ENCODE measurements around the gene FOXO4.
A peak's percentile ranks its signal among the peaks of the same experiment; 100 is the strongest.

The FOXO4 gene

GRCh38 chrX:71082822-71083221, 12.8 kb upstream of the FOXO4 start:
- no peak overlapping the region for H3K27ac Mint-ChIP-seq
- H3K4me3 Mint-ChIP-seq = no peak overlapping the region
- H3K27me3 Mint-ChIP-seq = no peaks in the 10 kb centered on the region
- DNase-seq (ENCODE audit: low spot score in 2 of 2) = no peak
- no peaks in the 10 kb centered on the region for H3K4me1 Mint-ChIP-seq
- no peaks in the 10 kb centered on the region for H3K9me3 Mint-ChIP-seq
- ATAC-seq (ENCODE audit: low read depth) = no peak
- H3K36me3 Mint-ChIP-seq = no peaks in the 10 kb centered on the region

GRCh38 chrX:71085900-71086299, 9.8 kb upstream of the FOXO4 start:
- DNase-seq (ENCODE audit: low spot score in 2 of 2) (no peak), ATAC-seq (ENCODE audit: low read depth) (no peak)
- Mint-ChIP-seq H3K27me3 (no peaks in the 10 kb centered on the region), H3K9me3 (no peaks in the 10 kb centered on the region), H3K4me3 (no peak overlapping the region), H3K36me3 (no peaks in the 10 kb centered on the region), H3K4me1 (no peaks in the 10 kb centered on the region), H3K27ac (no peak overlapping the region)

- DNase-seq (ENCODE audit: low spot score in 2 of 2) = no peak
- H3K27ac Mint-ChIP-seq = no peak overlapping the region
- H3K4me3 Mint-ChIP-seq = no peak overlapping the region
- no peaks in the 10 kb centered on the region for H3K36me3 Mint-ChIP-seq
- no peaks in the 10 kb centered on the region for H3K27me3 Mint-ChIP-seq
- H3K9me3 Mint-ChIP-seq = no peaks in the 10 kb centered on the region
- H3K4me1 Mint-ChIP-seq = peaks cover 6% of the 10 kb centered on the region
- no peak for ATAC-seq (ENCODE audit: low read depth)
Observed at GRCh38 chrX:71091263-71091662, 4.4 kb upstream of the FOXO4 start.

GRCh38 chrX:71095033-71095432, 618 bp upstream of the FOXO4 start:
- no peaks in the 10 kb centered on the region for H3K36me3 Mint-ChIP-seq
- peaks cover 13% of the 10 kb centered on the region for H3K4me1 Mint-ChIP-seq
- DNase-seq (ENCODE audit: low spot score in 2 of 2) = no peak
- peak overlapping the region; percentile 96 for H3K4me3 Mint-ChIP-seq
- no peaks in the 10 kb centered on the region for H3K9me3 Mint-ChIP-seq
- no peak for ATAC-seq (ENCODE audit: low read depth)
- H3K27ac Mint-ChIP-seq = peak overlapping the region; percentile 97
- H3K27me3 Mint-ChIP-seq = no peaks in the 10 kb centered on the region

GRCh38 chrX:71095981-71096759, 519 bp downstream of the FOXO4 start:
- Mint-ChIP-seq H3K27ac (peak overlapping the region; percentile 97), H3K27me3 (no peaks in the 10 kb centered on the region), H3K36me3 (no peaks in the 10 kb centered on the region), H3K9me3 (no peaks in the 10 kb centered on the region), H3K4me3 (peak overlapping the region; percentile 96), H3K4me1 (peaks cover 13% of the 10 kb centered on the region)
- ATAC-seq (ENCODE audit: low read depth) (peak; percentile 41), DNase-seq (ENCODE audit: low spot score in 2 of 2) (no peak)

GRCh38 chrX:71096760-71097032, 1.0 kb downstream of the FOXO4 start:
- H3K27ac Mint-ChIP-seq = no peak overlapping the region
- H3K4me3 Mint-ChIP-seq = peak overlapping the region; percentile 96
- ATAC-seq (ENCODE audit: low read depth) (no peak), DNase-seq (ENCODE audit: low spot score in 2 of 2) (no peak)
- peaks cover 18% of the 10 kb centered on the region for H3K4me1 Mint-ChIP-seq
- no peaks in the 10 kb centered on the region for H3K27me3 Mint-ChIP-seq
- no peaks in the 10 kb centered on the region for H3K9me3 Mint-ChIP-seq
- no peaks in the 10 kb centered on the region for H3K36me3 Mint-ChIP-seq

GRCh38 chrX:71098302-71098701, 2.7 kb downstream of the FOXO4 start:
- ATAC-seq (ENCODE audit: low read depth) = peak; percentile 64
- Mint-ChIP-seq H3K4me1 (peaks cover 26% of the 10 kb centered on the region), H3K36me3 (no peaks in the 10 kb centered on the region), H3K27me3 (no peaks in the 10 kb centered on the region), H3K4me3 (no peak overlapping the region), H3K9me3 (no peaks in the 10 kb centered on the region), H3K27ac (peak overlapping the region; percentile 12)
- peak; percentile 62 to 65 for DNase-seq (ENCODE audit: low spot score in 2 of 2)

GRCh38 chrX:71098951-71099506, 3.4 kb downstream of the FOXO4 start:
- H3K4me3 Mint-ChIP-seq = no peak overlapping the region
- DNase-seq (ENCODE audit: low spot score in 2 of 2) (no peak), ATAC-seq (ENCODE audit: low read depth) (no peak)
- H3K9me3 Mint-ChIP-seq = no peaks in the 10 kb centered on the region
- no peaks in the 10 kb centered on the region for H3K36me3 Mint-ChIP-seq
- peaks cover 31% of the 10 kb centered on the region for H3K4me1 Mint-ChIP-seq
- peak overlapping the region; percentile 36 for H3K27ac Mint-ChIP-seq
- H3K27me3 Mint-ChIP-seq = no peaks in the 10 kb centered on the region

GRCh38 chrX:71099736-71100135, 4.1 kb downstream of the FOXO4 start:
- DNase-seq (ENCODE audit: low spot score in 2 of 2) = no peak
- Mint-ChIP-seq H3K27me3 (no peaks in the 10 kb centered on the region), H3K4me1 (peaks cover 38% of the 10 kb centered on the region), H3K9me3 (no peaks in the 10 kb centered on the region), H3K27ac (peak overlapping the region; percentile 36), H3K4me3 (no peak overlapping the region), H3K36me3 (no peaks in the 10 kb centered on the region)
- ATAC-seq (ENCODE audit: low read depth) = no peak

- no peak for DNase-seq (ENCODE audit: low spot score in 2 of 2)
- H3K27ac Mint-ChIP-seq = peak overlapping the region; percentile 79
- H3K36me3 Mint-ChIP-seq = peaks cover 2% of the 10 kb centered on the region
- H3K9me3 Mint-ChIP-seq = no peaks in the 10 kb centered on the region
- H3K4me3 Mint-ChIP-seq = no peak overlapping the region
- H3K27me3 Mint-ChIP-seq = no peaks in the 10 kb centered on the region
- ATAC-seq (ENCODE audit: low read depth) = no peak
- peaks cover 36% of the 10 kb centered on the region for H3K4me1 Mint-ChIP-seq
Observed at GRCh38 chrX:71100581-71101505, 5.2 kb downstream of the FOXO4 start.

GRCh38 chrX:71102292-71102691, 6.6 kb downstream of the FOXO4 start:
- Mint-ChIP-seq H3K9me3 (no peaks in the 10 kb centered on the region), H3K4me3 (peak overlapping the region; percentile 62), H3K36me3 (peaks cover 6% of the 10 kb centered on the region), H3K4me1 (peaks cover 44% of the 10 kb centered on the region), H3K27ac (peak overlapping the region; percentile 92), H3K27me3 (no peaks in the 10 kb centered on the region)
- no peak for ATAC-seq (ENCODE audit: low read depth)
- DNase-seq (ENCODE audit: low spot score in 2 of 2) = no peak

- Mint-ChIP-seq H3K27me3 (no peaks in the 10 kb centered on the region), H3K4me1 (peaks cover 51% of the 10 kb centered on the region), H3K9me3 (no peaks in the 10 kb centered on the region), H3K4me3 (peak overlapping the region; percentile 62), H3K27ac (peak overlapping the region; percentile 92), H3K36me3 (peaks cover 12% of the 10 kb centered on the region)
- peak; percentile 56 for ATAC-seq (ENCODE audit: low read depth)
- no peak for DNase-seq (ENCODE audit: low spot score in 2 of 2)
Observed at GRCh38 chrX:71103110-71103983, 7.7 kb downstream of the FOXO4 start.

GRCh38 chrX:71105628-71106027, 10.0 kb downstream of the FOXO4 start:
- H3K36me3 Mint-ChIP-seq = peaks cover 22% of the 10 kb centered on the region
- ATAC-seq (ENCODE audit: low read depth) (peak; percentile 15), DNase-seq (ENCODE audit: low spot score in 2 of 2) (no peak)
- peak overlapping the region; percentile 77 for H3K27ac Mint-ChIP-seq
- peaks cover 58% of the 10 kb centered on the region for H3K4me1 Mint-ChIP-seq
- no peak overlapping the region for H3K4me3 Mint-ChIP-seq
- H3K9me3 Mint-ChIP-seq = no peaks in the 10 kb centered on the region
- no peaks in the 10 kb centered on the region for H3K27me3 Mint-ChIP-seq
